Stimulated activated memory B cell treated with anti-CD40 and anti-IgM and Interleukin-4, amounts not matched to agents 10 μg/mL and 1 μg/mL and 100 μg/mL, for 72 hours (primary cell): Measurements from ENCODE around the gene GAPVD1.
"Not testable (repeated sequence)": the region's sequence is repeated elsewhere in the genome, so short reads cannot be mapped to it uniquely, and the experiment has no call there.

Experiments
- ATAC-seq: fragments of 150-1000 bp; cut with Tn5 transposase; 2 replicates; pipeline ENCODE4 v1.10.0; 2021
- H3K27ac Mint-ChIP-seq: one replicate; pipeline ENCODE4 v1.8.0; 2022; ENCODE audit warnings: mild to moderate bottlenecking, mixed read lengths
- H3K27me3 Mint-ChIP-seq: one replicate; pipeline ENCODE4 v1.8.0; 2022; ENCODE audit warnings: mixed read lengths
- H3K36me3 Mint-ChIP-seq: one replicate; pipeline ENCODE4 v1.8.0; 2022; ENCODE audit warnings: mixed read lengths
- H3K4me1 Mint-ChIP-seq: one replicate; pipeline ENCODE4 v1.8.0; 2022; ENCODE audit warnings: mixed read lengths
- H3K4me3 Mint-ChIP-seq: one replicate; pipeline ENCODE4 v1.8.0; 2022; ENCODE audit warnings: mild to moderate bottlenecking, moderate library complexity, mixed read lengths
- H3K9me3 Mint-ChIP-seq: one replicate; pipeline ENCODE4 v1.8.0; 2022; ENCODE audit warnings: mixed read lengths

GAPVD1 gene

DNA sequence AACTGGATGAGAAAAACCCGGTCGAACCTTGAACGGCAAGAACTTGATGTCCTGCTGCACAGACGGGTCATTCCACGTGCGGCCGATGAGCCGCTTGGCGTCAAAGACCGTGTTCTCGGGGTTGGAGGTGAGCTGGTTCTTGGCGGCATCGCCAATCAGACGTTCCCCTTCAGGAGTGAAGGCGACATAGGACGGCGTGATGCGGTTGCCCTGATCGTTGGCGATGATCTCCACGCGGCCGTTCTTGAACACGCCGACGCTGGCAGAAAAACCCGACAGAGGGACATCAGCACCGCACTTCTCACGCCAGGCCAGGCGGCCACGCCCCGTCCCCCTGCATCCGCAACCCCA lies 21.0 kb upstream of the GAPVD1 start:
- Mint-ChIP-seq H3K4me3 (peak overlapping the region; percentile 99), H3K36me3 (peaks cover 33% of the 10 kb centered on the region), H3K9me3 (no peaks in the 10 kb centered on the region), H3K4me1 (peaks cover 39% of the 10 kb centered on the region), H3K27me3 (no peaks in the 10 kb centered on the region), H3K27ac (peak overlapping the region; percentile 93)
- peak; percentile 9 for ATAC-seq

DNA sequence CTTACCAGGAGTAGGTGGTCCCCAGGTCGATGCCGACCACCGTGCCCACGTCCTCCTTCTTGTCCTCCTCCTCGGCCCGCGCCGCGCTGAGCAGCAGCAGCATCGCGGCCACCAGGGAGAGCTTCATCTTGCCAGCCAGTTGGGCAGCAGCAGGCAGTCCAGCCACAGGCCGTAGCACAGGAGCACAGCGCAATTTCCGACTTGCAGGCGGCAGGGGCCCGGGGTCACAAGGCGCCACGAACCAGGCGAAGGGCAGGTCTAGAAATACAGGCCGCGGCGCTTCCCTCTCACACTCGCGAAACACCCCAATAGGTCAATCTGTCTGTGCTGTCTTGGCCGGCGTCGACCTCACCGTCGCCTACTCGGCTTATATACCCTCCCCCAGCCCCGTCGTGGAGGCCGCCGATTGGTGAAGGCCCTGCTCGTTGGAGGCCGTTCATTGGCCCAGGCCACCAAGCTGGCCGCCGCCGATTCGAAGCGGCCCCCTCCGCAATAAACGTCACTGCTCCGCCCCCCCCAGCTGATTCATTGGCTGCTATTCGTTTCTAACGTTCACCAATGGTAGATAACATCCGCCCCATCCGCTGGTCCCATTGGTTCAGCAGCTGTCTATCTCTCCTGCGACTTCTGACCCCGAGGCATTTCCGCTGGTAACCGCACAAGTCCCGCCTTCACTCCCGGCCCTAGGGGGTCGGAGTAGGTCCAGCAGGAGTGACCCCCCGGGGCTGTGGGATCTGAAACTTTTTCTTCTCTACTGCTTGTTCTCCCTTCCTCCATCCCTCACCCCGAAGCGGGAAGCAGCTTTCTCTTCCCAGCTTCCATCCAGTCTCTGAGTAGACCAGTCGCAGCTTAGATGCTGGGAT lies 20.4 kb upstream of the GAPVD1 start, which contains the start of gene HSPA5:
Gene HSPA5 (minus strand): TSS at position 344 of the 863 bp plus-strand sequence. CDS start 217 bp downstream, at position 127.
- peak within 1 kb of the TSS; percentile 93 for H3K27ac Mint-ChIP-seq
- H3K36me3 Mint-ChIP-seq: peaks cover 27% of the 10 kb centered on the region
- peak within 1 kb of the TSS; percentile 99 for H3K4me3 Mint-ChIP-seq
- peaks cover 33% of the 10 kb centered on the region for H3K4me1 Mint-ChIP-seq
- no peaks in the 10 kb centered on the region for H3K9me3 Mint-ChIP-seq
- H3K27me3 Mint-ChIP-seq: no peaks in the 10 kb centered on the region
- ATAC-seq: peak; percentile 98

DNA sequence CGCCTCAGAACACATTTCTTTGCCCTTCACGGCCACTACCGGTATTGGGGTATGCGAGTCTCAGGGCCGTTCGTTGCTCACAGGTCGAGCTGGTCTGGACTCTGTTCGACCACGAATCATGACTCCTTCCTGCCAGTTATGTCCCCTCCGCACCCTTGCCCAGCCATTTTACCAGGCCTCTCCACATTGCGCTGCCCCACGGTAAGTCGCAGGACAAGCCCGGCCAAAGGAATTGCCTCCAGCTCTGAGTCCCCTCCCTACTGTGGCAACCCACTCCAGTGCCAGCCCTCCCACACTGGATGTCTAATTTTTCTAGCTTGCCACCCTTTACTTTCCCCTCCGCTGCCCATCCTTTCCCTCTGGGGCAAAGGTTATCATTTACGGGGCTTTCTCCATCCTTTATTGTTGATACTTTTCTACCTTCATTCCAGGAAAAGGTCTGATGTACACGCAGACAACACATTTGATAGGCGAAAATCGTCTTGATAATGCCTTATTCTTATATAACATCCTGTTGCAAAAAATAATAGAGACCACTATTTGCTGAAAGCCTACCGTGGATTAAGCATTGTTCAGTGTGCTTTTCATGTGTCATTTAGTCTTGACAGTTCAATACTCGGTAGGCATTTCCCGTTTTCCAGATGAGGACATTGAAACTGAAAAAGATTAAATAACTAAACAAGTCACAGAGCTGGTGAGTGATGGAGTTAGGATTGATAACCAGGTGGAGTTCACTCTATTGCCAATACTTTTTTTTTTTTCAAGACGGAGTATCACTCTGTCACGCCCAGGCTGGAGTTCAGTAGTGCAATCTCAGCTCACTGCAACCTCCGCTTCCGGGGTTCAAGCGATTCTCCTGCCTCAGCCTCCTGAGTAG lies 19.5 kb upstream of the GAPVD1 start:
- Mint-ChIP-seq H3K27me3 (no peaks in the 10 kb centered on the region), H3K36me3 (peaks cover 19% of the 10 kb centered on the region), H3K4me1 (peaks cover 25% of the 10 kb centered on the region), H3K27ac (peak overlapping the region; percentile 93), H3K4me3 (peak overlapping the region; percentile 99), H3K9me3 (no peaks in the 10 kb centered on the region)
- ATAC-seq: peak; percentile 7

DNA sequence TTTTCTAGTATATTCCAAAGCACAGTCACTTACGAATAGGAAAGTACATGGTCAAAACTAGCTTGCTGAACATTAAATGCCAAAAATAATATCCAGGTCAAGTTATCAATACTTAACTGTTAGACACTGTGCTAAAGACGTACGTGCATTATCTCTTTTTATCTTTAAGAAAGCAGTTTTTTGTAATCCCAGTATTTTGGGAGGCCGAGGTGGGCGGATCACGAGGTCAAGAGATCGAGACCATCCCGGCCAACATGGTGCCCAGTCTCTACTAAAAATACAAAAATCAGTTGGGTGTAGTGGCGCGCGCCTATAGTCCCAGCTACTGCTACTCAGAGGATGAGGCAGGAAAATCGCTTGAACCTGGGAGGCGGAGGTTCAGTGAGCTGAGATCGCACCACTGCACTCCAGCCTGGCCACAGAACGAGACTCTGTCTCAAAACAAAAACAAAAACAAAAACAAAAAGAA lies 17.8 kb upstream of the GAPVD1 start:
- Mint-ChIP-seq H3K9me3 (no peaks in the 10 kb centered on the region), H3K27ac (no peak overlapping the region), H3K36me3 (peaks cover 9% of the 10 kb centered on the region), H3K27me3 (no peaks in the 10 kb centered on the region), H3K4me3 (no peak overlapping the region), H3K4me1 (peaks cover 12% of the 10 kb centered on the region)
- no peak for ATAC-seq

DNA sequence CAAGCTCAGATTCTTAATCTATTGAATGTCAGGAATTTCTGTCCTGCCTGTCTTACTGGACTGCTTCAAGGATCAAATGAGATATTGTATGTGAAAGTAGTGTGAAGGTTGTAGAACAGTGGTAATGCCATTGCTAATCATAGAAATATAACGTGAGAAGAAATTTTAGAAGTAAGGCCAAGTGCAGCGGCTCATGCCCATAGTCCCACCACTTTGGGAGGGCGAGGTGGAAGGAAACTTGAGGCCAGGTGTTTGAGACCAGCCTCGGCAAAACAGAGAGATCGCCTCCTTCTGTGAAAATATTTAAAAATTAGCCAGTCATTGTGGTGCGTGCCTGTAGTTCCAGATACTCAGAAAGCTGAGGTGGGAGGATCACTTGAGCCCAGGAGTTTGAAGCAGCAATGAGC lies 15.4 kb upstream of the GAPVD1 start:
- H3K27me3 Mint-ChIP-seq: no peaks in the 10 kb centered on the region
- ATAC-seq: no peak
- H3K9me3 Mint-ChIP-seq: no peaks in the 10 kb centered on the region
- H3K4me1 Mint-ChIP-seq: peaks cover 7% of the 10 kb centered on the region
- H3K27ac Mint-ChIP-seq: no peak overlapping the region
- no peaks in the 10 kb centered on the region for H3K36me3 Mint-ChIP-seq
- no peak overlapping the region for H3K4me3 Mint-ChIP-seq

DNA sequence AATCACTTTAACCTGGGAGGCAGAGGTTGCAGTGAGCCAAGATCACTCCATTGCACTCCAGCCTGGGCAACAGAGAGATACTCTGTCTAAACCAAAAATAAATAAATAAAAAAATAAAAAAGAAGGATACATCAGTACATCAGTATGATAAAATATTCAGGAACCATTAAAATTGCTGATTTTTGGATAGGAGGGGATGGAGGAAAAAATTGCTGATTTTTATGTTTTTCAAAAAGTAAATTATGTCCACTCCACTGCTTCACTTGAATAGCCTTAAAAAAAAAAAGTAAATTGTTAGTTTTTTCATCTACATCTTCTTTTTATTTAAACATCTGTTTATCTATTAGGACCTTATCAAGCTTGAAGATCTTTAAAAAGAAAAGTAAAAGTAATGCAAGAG lies 7.4 kb upstream of the GAPVD1 start:
- H3K36me3 Mint-ChIP-seq: no peaks in the 10 kb centered on the region
- no peaks in the 10 kb centered on the region for H3K9me3 Mint-ChIP-seq
- no peak overlapping the region for H3K27ac Mint-ChIP-seq
- no peak overlapping the region for H3K4me3 Mint-ChIP-seq
- ATAC-seq: no peak
- H3K27me3 Mint-ChIP-seq: no peaks in the 10 kb centered on the region
- no peaks in the 10 kb centered on the region for H3K4me1 Mint-ChIP-seq

DNA sequence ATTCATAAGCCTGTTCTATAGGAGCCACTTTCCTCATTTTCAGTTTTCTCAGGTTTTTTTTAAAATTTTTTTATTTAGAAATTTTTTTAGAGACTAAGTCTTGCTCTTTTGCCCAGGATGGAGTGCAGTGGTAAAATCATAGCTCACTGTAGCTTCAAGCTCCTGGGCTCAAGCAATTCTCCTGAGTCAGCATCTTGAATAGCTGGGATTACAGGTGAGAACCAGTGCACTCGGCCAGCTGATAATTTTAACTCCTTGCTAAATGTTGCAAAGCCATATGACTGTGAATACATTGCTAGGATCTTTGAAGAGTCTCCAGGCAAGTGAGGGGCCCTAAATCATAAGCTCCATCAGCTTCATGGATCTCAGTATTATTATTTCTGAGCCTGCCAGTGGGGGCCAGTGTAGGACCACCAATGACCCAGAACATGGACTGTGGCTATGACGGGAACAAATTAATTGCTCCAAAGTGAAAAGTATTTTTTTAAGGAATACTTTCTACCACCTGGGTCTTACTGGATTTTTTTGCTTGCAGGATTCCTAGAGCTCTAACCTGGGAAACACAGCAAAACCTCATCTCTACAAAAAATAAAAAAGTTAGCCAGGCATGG lies 5.7 kb upstream of the GAPVD1 start:
- Mint-ChIP-seq H3K4me3 (no peak overlapping the region), H3K4me1 (peaks cover 3% of the 10 kb centered on the region), H3K27ac (no peak overlapping the region), H3K36me3 (no peaks in the 10 kb centered on the region), H3K9me3 (no peaks in the 10 kb centered on the region), H3K27me3 (no peaks in the 10 kb centered on the region)
- ATAC-seq: no peak

DNA sequence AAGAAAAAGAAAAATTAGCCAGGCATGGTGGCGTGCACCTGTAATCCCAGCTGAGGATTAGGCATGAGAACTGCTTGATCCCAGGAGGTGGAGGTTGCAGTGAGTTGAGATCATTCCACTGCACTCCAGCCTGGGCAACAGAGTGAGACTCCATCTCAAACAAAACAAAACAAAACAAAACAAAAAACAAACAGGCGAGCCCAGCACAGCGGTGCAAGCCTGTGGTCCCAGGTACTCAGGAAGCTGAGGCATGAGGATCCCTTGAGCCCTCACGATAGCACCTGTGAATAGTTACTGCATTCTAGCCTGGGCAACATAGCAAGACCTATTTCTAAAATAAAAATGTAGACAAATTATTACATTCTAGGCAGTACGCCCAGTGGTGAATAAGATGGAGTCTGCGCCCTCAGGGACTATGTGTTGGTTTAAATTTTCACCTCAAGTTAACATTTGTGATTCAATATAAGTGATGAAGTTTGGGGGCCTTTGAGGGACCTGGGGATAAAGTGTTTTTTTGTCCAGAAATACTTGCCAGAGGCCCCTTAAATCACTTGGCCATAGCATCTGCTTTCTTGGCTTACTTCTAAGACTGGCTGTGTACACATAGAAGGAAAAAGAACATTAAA lies 3.4 kb upstream of the GAPVD1 start:
- no peak overlapping the region for H3K4me3 Mint-ChIP-seq
- no peak for ATAC-seq
- no peaks in the 10 kb centered on the region for H3K36me3 Mint-ChIP-seq
- no peaks in the 10 kb centered on the region for H3K9me3 Mint-ChIP-seq
- H3K27ac Mint-ChIP-seq: no peak overlapping the region
- peaks cover 18% of the 10 kb centered on the region for H3K4me1 Mint-ChIP-seq
- H3K27me3 Mint-ChIP-seq: no peaks in the 10 kb centered on the region

DNA sequence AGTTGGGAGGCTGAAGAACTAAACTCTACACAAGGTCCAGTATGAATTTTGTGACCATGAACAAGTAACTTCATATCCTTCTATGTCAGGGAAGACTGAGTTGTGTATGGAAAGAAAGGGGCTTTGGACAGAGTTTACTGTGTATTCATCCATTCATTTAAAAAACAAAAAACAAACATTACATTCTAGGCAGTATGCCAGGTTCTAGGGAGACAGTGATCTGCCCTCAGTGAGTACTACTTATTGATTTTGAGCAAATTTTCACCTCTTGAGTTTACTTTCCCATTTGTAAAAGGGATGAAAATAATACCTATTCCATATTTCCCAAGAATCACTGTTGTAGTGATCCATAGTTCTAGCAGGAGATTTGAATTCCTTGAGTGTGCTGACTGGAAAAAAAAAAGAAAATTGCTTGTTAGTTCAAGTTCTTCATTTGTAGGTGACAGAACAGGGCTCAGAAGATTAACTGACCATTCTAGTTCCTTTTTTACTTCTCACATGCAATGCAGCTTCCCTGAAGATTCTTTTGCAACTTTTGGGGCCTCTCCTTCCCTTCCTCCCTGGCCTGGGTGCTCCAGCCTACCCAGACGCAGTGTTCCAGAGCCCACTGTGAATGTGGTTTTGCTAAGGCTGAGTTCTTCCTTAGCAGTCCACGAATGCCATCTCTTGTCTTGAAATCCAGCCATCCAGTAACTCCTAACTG lies 2.6 kb upstream of the GAPVD1 start:
- Mint-ChIP-seq H3K9me3 (no peaks in the 10 kb centered on the region), H3K27me3 (no peaks in the 10 kb centered on the region), H3K36me3 (peaks cover 4% of the 10 kb centered on the region), H3K4me1 (peaks cover 25% of the 10 kb centered on the region), H3K4me3 (no peak overlapping the region), H3K27ac (no peak overlapping the region)
- no peak for ATAC-seq

DNA sequence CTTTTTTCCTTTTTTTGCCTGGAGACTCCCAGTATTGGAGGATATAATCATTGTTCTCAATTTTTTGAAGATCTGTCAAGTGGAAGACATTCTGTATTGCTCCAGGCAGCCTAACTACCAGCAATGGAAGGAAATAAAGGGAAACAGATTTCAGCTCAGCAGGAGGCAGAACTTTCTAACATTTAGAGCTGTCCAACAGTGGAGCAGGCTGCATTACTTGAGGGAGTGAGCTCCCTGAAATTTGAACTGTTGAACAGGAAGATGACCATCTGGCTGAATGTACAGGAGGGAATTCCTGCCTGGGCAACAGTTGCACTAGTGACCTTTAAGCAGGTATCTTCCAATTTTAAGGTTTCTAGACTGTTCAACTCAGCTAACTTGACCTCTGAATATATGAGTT lies 1.1 kb upstream of the GAPVD1 start:
- H3K4me3 Mint-ChIP-seq: peak overlapping the region; percentile 99
- H3K27me3 Mint-ChIP-seq: no peaks in the 10 kb centered on the region
- peaks cover 13% of the 10 kb centered on the region for H3K36me3 Mint-ChIP-seq
- no peak for ATAC-seq
- H3K4me1 Mint-ChIP-seq: peaks cover 39% of the 10 kb centered on the region
- H3K9me3 Mint-ChIP-seq: no peaks in the 10 kb centered on the region
- H3K27ac Mint-ChIP-seq: peak overlapping the region; percentile 96

DNA sequence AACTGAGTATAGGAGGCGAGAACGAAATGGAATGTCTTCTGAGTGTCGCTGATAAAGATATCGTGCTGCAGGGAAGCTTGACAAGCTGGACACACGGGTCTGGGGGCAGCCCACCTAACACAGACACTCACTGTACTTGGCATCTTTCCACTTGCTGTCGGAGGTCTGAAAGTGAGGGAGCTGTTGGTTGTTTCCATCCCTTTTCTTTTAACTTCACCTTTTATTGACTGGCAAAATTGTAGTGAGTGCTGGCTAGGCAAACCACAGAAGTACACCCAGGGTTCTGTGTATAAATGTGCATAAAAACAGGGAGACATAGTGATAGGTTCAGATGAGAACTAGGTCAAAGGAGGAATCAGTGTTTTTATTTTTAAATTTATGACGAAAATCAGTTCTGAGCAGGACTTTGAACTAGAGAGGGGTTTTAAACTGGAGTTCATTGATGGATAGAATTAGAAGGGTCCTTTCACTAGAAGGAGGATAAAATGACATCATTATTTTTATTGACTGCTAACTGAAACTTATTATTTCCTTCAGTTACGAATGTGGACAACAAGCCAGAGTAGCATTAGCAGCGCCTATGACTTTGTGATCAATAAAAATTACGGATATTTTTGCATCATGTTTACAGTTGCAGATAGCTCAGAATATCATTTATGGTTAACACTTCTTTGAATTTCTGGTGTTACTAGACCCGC lies 817 bp downstream of the GAPVD1 start:
- ATAC-seq: no peak

DNA sequence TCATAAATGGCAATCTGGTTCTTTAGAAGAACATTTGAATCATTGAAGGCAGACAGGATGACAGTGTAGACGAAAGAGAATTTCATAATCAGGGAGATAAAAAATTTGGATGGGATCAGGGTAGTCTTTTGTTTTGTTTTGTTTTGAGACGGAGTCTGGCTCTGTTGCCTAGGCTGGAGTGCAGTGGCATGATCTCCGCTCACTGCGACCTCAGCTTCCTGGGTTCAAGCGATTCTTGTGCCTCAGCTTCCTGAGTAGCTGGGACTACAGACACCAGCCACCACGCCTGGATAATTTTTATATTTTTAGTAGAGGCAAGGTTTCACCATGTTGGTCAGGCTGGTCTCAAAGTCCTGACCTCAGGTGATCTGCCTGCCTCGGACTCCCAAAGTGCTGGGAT lies 2.4 kb downstream of the GAPVD1 start:
- not testable (repeated sequence) for H3K27me3 Mint-ChIP-seq

More for the DNA sequence above, 817 bp downstream of the GAPVD1 start:
- H3K4me3 Mint-ChIP-seq: peak overlapping the region; percentile 99
- H3K36me3 Mint-ChIP-seq: peaks cover 22% of the 10 kb centered on the region
- peaks cover 45% of the 10 kb centered on the region for H3K4me1 Mint-ChIP-seq
- H3K9me3 Mint-ChIP-seq: no peaks in the 10 kb centered on the region
- H3K27ac Mint-ChIP-seq: peak overlapping the region; percentile 96
- no peaks in the 10 kb centered on the region for H3K27me3 Mint-ChIP-seq

DNA sequence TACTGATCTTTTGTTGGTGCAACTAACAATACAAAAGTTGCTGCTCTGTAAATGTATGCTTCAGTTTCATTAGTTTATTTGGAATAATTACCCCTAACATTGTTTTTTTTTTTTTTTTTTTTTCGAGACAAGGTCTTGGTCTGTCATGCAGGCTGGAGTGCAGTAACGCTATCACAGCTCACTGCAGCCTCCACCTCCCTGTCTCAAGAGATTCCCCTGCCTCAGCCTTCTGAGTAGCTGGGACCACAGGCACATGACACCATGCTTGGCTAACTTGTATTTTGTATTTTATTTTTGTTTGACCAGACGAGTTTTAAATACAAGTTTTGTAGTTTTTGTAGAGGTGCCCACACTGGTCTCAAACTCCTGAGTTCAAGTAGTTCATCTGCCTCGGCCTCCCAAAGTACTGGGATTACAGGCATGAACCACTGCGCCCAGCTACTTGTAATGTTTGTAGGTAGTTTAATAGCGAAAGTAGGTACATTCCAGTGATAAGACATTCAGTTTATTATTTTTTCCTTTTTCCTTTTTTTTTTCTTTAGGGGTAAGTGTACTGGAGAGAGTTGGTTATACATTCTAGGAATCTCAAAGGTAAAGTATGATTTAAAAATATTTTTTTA lies 6.9 kb downstream of the GAPVD1 start:
- no peaks in the 10 kb centered on the region for H3K9me3 Mint-ChIP-seq
- peak overlapping the region; percentile 69 for H3K27ac Mint-ChIP-seq
- no peak for ATAC-seq
- no peak overlapping the region for H3K4me3 Mint-ChIP-seq
- peaks cover 47% of the 10 kb centered on the region for H3K4me1 Mint-ChIP-seq
- no peaks in the 10 kb centered on the region for H3K27me3 Mint-ChIP-seq
- H3K36me3 Mint-ChIP-seq: peaks cover 49% of the 10 kb centered on the region

More for the DNA sequence above, 2.4 kb downstream of the GAPVD1 start:
- Mint-ChIP-seq H3K27ac (peak overlapping the region; percentile 62), H3K4me1 (peaks cover 57% of the 10 kb centered on the region), H3K4me3 (peak overlapping the region; percentile 8), H3K36me3 (peaks cover 32% of the 10 kb centered on the region)
- not testable (repeated sequence) for ATAC-seq, H3K9me3 Mint-ChIP-seq
